H54 (cell line): ENCODE data around the gene RBM20.

Experiments
- DNase-seq: peaks from one replicate; pipeline ENCODE4 v3.0.0; 2011; ENCODE audit warnings: low spot score, mixed read lengths; ENCODE audit not compliant: insufficient read length
- FAIRE-seq: peaks from 3 replicates; lab custom pipeline; 2011; peaks lifted over from hg19 to GRCh38; lab: Jason Lieb, UNC
- POLR2A ChIP-seq: IDR thresholded peaks from 2 replicates; pipeline ENCODE4 v1.6.1; 2011; ENCODE audit warnings: low read depth, mild to moderate bottlenecking, low read length

RBM20 gene

DNA sequence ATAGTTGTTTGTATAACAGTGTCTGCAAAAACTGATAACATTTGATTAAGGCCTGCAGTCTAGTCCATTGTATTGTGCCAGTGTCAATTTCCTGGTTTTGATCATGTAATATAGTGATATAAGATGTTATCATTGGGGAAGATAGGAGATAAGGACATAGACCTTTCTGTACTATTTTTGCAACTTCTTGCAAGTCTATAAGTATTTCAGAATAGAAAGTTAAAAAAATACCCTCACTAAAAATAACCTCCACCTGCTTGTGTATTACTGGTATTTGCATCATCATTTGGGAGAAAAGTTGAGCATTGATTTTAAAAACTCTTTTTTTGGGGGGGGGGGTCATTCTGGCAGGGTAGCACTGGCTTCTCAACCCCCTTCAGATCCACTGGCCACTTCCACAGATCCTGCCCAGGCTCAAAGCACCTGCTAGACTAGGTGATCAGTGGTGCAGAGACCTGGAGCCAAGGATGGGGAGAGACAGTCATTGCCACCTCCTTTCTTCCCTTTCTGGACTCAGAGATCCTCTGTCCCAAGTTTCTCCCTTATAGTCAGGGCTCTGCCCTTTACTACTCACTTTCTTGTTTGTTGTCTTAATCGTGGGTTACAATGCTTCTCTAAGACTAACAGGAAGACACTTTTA, 103.0 kb downstream of the RBM20 start:
- DNase-seq (no peak), FAIRE-seq (no peak)
- no peak for TF ChIP-seq POLR2A

DNA sequence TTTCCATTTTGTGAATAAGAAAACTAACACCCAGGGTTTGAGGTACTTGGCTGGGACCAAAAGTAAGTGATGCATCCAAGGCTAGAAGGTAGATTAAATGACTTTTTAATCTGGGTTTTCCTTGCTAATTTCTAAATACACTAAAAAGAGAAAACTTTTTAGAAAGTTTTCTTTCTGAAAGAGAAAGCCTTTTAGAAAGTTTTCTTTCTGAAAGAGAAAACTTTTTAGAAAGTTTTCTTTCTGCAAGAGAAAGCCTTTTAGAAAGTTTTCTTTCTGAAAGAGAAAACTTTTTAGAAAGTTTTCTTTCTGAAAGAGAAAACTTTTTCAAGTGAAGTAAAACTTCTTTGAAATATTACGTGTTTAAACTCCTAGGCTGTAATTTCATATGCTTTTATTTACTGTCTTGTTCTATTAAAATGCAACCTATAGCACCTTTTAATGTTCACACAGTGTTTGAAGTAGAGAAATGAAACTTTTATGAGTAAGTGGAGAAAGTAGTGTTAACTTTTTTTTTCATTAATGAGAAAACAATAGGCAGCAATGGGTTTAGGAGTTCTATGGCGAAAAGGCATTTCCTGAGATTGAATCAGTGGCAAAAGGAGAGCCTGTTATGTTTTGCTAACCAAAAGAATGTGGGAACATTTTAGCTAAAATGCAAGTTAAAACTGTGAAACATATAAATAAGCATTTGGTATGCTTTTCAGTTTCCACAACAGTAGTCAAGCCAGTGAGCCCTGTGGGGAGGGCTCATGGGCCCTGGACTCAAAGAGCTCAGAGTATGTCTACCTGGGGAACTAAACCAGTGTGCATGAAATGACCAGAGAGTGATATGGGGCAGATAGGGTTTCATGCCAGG, 103.7 kb downstream of the RBM20 start:
- TF ChIP-seq POLR2A = no peak
- no peak for FAIRE-seq
- no peak for DNase-seq

GRCh38 chr10:110748970-110749369, 104.8 kb downstream of the RBM20 start:
- FAIRE-seq (no peak), DNase-seq (no peak)
- no peak for TF ChIP-seq POLR2A

GRCh38 chr10:110750931-110751330, 106.8 kb downstream of the RBM20 start:
- TF ChIP-seq POLR2A = no peak
- DNase-seq = no peak
- no peak for FAIRE-seq

DNA sequence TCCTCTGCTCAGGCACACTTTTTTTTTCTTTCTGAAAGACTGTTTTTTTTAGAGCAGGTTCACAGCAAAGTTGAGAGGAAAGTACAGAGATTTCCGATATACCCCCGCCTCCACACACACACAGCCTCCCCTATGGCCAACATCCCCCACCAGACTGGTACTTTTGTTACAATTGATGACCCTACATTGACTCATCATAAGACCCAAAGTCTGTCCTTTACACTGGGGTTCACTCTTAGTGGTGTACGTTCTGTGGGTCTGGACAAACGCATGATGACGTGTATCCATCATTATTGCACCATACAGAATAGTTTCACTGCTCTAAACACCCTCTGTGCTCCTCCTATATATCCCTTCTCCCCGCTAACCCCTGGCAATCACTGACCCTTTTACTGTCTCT, 107.7 kb downstream of the RBM20 start:
- no peak for TF ChIP-seq POLR2A
- DNase-seq (no peak), FAIRE-seq (no peak)

DNA sequence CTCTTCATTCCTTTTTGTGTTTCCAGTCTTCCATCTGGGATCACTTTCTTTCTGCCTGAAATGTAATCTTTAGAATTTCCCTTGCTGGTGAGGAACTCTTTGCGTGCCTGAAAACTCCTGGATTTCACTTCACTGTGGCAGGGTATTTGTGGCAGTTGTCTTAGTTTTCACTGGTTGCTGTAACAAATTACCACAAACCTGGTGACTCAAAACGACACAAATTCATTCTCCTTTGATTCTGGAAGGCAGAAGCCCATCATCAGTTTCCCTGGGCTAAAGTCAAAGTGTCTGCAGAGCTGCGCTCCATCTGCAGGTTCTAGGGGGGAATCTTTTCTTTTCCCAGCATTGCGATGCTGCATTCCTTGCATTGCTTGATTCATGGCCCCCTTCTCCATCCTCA, 109.3 kb downstream of the RBM20 start:
- TF ChIP-seq POLR2A = no peak
- no peak for FAIRE-seq
- DNase-seq = no peak

DNA sequence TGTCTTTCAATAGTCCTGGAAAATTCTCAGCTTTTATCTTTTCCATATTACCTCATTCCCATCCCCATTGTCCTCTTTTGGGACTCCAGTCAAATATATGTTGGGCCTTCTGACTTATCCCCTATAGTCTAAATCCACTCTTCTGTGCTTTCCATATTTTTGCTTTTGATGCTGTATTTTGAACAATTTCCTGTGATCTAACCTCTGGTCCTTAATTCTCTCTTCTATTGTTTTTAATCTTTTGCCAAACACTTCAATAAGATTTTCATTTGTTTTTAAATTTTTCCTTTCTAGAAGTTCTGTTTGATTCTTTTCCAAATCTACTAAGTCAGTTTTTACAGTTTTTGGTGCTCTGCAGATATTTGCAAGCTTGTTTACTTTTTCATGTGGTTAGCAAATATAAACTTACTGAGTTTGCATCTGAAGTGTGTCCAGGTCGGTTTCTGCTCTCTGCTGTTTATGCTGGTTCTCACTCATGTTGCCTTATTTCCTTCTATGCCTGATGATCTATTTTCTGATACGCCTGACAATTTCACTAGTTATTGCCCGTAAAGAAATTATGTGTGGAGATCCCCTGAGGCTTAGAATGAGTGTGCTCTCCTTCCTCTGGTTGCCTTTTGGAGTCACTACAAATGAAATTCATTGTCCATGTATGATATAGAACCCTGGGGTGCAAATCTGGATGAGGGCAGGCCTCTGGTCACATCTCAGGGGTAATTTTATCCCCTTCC, 110.4 kb downstream of the RBM20 start:
- DNase-seq = no peak
- no peak for TF ChIP-seq POLR2A
- FAIRE-seq = no peak

GRCh38 chr10:110755781-110756180, 111.6 kb downstream of the RBM20 start:
- no peak for TF ChIP-seq POLR2A
- FAIRE-seq = no peak
- DNase-seq = no peak

GRCh38 chr10:110756876-110757275, 112.7 kb downstream of the RBM20 start:
- no peak for DNase-seq
- no peak for FAIRE-seq
- TF ChIP-seq POLR2A = no peak

- DNase-seq = no peak
- TF ChIP-seq POLR2A = no peak
- no peak for FAIRE-seq
Observed at GRCh38 chr10:110757586-110757985, 113.5 kb downstream of the RBM20 start.

DNA sequence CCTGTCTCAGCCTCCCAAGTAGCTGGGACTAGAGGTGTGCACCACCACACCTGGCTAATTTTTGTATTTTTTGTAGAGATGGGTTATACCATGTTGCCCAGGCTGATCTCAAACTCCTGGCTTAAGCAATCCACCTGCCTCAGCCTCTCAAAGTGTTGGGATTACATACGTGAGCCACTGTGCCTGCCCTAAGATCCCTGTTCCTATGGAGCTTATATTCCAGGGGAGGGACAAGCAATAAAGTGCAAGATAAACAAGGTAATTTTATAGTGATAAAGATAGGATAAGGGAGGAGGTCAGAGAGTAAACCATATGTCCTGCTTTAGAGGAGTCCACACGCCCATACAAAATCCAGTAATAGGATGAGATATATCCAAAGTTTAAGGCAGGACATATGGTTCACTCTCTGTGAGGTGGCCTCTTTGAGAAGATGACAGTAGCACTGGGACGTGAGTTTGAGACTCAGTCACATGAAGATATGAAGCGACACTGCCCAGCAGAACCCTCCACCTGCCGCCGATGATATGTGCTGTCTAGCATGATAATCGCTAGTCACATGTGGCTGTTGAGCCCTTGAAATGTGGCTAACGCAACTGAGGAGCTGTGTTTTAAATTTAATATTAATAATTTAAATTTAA, 114.1 kb downstream of the RBM20 start:
- FAIRE-seq = no peak
- no peak for TF ChIP-seq POLR2A
- DNase-seq = no peak

DNA sequence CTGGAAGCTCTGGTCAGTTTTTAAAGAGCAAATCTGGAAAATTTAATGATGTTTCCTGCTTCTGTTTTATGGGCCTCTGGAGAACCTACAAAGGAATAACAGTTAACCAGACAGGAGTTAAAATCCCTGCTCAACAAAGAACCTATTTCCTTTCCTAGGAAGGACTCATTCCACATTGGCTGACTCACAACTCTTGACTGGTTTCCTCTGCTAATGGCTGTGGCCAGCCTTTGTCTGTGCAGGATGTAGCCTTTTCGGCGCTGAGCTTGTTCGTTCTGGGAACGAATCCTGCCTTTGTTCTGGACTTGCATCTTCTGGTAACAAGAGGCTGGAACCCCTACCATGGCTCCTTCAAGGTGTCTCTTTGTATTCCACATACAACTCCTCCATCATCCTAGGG, 114.8 kb downstream of the RBM20 start:
- peak; percentile 67 for FAIRE-seq
- TF ChIP-seq POLR2A = no peak
- peak; percentile 73 for DNase-seq

GRCh38 chr10:110759523-110759922, 115.4 kb downstream of the RBM20 start:
- no peak for TF ChIP-seq POLR2A
- FAIRE-seq (no peak), DNase-seq (no peak)
